Esophagus squamous epithelium (tissue), 4 donors: ENCODE results near the gene GALNT17.

Source experiments
- CTCF ChIP-seq, 6 experiments: fragments of 450-650 bp in 4 of 6; fragments of 200-600 bp in 2 of 6; sonication (generic) in 2 of 6; IDR thresholded peaks; one replicate each; pipeline ENCODE4 v1.5.1; 2016 to 2019; ENCODE audit warnings: antibody characterized with exemption in 6 of 6, mild to moderate bottlenecking in 4 of 6, moderate library complexity in 4 of 6
- POLR2A ChIP-seq, 4 donors: fragments of 450-650 bp; IDR thresholded peaks; one replicate each; pipeline ENCODE4 v1.6.1; 2017; ENCODE audit warnings: antibody characterized with exemption in 4 of 4, mild to moderate bottlenecking in 4 of 4, moderate library complexity in 3 of 4

GRCh38 chr7:71465741-71466189 is 333.8 kb downstream of the GALNT17 start:
- TF ChIP-seq CTCF (IDR thresholded peaks at IDR 0.05) = no peak
- no peak for TF ChIP-seq POLR2A (IDR thresholded peaks at IDR 0.05)
